HG02610 (cell line): Measurements from ENCODE around the gene LOXL4.

Experiments used
- ATAC-seq: cut with Tn5 transposase; IDR thresholded peaks from one replicate; pipeline ENCODE4 v1.9.1; 2021; ENCODE audit warnings: mild to moderate bottlenecking, moderate library complexity; ENCODE audit not compliant: unreplicated experiment

LOXL4 gene

DNA sequence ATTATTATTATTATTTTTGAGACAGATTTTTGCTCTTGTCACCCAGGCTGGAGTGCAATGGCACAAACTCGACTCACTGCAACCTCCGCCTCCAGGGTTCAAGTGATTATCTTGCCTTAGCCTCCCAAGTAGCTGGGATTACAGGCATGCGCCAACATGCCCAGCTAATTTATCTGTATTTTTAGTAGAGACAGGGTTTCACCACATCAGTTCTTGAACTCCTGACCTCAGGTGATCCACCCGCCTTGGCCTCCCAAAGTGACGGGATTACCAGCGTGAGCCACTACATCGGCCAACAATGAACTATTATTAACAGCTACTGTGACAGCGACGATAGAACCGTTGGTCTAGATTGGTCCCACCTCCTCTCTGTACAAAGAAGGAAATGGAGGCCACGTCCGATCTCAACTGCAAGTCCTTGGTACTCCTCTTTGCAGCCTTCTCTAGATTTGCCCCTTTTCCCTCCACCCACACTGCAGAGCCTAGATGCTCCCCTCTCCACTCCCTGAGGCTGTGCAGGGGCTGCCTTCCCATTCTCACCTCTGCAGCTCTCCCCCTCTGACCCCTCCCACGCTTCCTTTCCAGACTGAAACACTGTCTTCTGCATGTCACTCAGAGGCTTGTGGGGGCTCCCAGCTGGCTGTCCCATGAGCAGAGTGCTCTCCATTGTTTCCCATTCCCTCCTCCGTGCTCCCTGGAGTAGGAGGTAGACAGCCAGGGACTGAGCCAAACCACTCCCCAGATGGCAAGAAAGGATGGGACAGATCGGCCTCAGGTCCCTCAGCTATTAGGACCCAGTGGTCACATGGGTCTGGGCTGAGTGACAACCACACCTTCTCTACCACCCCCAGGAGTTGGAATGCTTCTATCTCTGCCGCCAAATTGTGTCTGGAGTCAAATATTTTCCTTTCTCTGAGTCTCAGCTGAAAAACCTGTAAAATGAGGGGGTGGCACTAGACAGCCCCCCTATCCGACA is 2.3 kb downstream of the LOXL4 start:
- no peak for ATAC-seq

DNA sequence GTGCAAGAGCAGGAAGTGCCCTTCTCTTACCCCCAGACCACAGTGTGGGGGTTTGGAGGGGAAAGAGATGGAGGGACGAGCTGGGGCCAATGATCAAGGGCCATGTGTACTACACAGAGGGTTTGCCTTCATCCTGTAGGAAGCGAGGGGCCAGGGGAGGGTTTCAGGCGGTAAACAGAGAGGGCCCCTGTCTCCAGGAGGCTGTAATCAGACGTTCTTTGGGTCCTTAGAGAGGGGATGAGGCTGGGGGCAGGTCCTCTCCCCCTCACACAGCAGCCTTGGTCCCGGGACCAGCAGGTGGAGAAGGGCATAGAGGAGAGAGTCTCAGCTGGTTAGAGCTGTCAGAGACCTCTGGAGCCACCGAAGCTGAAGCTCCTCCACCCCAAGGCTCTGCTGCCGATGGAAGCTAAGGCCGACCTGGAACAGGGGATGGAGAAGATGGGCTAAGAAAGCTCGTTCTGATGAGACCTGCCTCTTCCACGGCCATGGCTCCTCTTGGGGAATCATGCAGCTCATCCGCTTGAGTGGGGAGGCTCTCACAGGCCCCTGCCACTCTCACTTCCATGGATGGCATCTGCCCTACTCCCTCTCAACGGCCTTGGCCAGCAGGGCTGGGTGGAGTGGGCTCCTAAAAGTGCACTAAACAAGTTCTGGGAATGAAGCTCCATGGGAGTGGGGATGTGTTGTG is 3.5 kb downstream of the LOXL4 start:
- ATAC-seq, result no peak

DNA sequence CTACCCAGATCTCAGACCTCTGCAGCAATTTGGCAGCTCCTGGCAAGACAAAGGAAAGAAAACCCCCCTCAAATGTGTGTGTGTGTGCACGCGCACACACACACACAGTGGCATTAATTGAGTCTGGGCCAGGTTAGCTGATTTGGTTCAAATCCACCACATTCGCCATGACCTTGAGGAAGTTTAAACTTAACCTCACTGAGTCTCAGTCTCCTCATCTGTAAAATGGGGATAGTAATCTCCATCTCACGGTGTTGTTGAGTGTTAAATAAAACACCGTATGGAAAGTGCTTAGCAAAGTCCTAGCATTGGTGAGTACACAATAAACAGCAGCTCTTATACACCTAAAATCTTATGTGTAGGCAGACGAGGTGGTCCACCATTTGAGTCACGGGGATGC is 4.9 kb downstream of the LOXL4 start:
- no peak for ATAC-seq

DNA sequence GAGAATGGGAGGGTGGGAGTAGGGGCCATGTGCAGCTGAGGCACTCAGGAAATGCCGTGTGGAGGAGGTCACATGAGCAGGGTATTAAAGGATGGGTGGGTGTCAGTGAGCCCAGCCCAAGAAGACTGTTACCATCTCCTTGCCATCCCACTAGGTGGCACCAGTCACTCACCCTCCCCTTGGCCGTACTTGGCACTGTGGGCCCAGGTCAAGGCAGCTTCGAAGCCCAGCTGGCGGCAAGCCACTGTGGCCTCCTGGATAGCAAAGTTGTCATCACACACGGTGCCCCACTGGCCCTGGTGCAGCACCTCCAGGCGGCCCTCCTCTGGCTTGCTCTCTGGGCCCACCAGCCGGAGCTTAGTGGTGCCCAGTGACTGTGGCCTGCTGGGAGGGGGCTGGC is 5.4 kb downstream of the LOXL4 start:
- no peak for ATAC-seq

DNA sequence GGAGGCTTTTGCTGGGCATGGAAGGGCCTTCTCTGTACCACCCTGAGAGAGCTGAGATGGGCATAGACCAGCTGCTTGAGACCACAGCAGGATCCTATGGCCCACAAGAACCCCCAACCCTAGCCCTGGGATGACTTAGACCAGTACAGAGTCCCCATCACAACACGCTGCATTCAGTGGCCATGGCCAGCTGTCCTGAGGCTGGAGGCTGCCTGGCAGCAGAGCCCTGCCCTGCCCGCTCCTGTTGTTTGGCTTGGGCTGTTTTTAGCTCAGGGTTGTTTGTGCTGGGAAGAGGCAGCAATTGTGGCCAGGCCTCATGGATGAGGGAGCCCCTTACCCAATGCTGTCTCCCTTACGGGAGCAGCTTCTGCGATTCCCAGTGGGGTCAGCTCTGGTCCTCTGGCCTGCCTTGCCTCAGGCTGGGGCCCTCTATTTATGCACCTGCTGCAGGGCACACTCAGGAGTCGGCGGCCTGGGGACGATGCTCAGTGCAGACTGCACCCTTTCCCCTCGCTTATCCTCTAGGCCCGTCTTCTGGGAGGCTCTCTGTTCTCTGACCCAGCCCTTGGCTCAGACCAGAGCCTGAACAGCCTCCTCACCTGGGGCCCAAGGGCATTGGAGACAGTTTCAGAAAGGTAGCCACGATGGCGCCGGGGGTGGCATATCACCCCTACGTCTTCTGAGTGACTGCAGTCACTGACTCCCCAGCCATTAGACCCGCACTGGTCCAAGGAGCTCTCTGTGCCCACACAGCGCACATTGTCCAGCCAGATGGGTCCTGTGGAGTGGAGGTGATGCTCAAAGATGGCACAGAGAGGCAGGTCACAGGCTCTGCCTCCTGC is 6.3 kb downstream of the LOXL4 start:
- ATAC-seq, result no peak

DNA sequence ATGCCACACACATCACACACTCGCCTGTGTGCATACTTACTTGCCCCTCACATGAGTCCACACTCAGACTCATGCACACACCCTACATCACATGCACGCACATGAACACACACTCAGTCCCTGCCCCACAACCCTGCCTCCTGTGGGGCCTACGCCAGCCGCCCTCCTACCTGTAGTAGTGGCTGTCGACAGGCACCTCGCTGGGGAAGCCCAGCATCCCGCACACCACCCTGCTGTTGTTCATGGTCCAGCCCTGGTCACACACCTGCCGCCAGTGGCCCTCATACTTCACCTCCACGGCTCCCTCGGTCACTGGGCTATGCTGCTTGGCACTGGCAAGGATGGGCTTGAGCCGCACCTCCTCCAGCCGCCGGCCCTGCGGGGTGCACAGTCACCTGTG is 7.2 kb downstream of the LOXL4 start:
- no peak for ATAC-seq

DNA sequence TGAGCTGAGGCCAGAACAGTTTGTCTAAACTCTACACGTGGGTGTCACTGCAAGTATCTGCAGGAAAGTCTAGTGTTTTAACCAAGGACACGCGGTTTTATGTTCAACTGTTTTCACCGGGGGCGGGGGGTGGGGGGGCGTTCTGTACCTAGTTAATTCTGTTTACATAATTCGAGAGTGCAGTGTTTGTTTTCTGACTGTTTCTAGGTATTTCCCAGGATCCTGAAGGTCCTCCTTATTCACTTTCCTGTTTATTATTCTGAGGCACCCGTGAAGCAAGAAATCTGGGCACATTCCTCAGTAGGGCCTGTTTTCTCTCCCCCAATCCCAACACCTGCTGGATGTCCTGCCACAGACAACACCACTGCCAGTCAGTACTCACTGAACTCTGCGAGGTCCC is 7.6 kb downstream of the LOXL4 start:
- no peak for ATAC-seq

DNA sequence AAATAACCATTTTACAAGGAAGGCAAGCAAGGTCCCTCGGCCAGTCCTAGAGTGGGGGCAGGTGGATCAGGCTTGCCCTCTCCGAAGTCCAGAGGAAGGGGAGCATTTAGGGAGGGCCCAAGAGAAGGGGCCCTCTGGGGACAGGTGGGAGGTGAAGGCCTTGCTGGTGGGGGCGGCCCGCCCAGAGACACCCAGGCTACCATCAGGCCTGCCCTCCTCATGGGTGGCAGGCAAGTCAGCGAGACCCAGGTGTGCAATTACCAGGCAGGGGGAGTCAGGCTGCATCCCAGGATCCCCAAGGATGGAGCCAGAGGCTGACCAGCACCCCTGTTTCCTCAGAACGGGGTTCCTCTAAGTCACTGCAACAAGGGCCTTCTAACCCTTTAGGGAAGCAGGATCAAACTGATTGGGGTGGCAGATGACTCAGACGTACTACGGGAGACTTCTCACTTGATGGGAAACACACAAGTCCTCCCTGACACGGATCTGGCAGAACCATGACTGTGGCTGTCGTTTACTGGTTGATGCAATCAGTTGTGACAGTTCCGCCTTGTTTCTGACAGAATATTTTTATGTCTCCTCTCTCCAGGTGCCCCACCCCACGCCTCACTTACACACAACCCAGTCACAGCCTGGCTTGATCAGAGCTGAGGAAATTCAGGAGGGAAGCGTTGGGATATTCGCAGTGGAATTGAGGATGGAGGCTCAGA is 8.2 kb downstream of the LOXL4 start:
- no peak for ATAC-seq

DNA sequence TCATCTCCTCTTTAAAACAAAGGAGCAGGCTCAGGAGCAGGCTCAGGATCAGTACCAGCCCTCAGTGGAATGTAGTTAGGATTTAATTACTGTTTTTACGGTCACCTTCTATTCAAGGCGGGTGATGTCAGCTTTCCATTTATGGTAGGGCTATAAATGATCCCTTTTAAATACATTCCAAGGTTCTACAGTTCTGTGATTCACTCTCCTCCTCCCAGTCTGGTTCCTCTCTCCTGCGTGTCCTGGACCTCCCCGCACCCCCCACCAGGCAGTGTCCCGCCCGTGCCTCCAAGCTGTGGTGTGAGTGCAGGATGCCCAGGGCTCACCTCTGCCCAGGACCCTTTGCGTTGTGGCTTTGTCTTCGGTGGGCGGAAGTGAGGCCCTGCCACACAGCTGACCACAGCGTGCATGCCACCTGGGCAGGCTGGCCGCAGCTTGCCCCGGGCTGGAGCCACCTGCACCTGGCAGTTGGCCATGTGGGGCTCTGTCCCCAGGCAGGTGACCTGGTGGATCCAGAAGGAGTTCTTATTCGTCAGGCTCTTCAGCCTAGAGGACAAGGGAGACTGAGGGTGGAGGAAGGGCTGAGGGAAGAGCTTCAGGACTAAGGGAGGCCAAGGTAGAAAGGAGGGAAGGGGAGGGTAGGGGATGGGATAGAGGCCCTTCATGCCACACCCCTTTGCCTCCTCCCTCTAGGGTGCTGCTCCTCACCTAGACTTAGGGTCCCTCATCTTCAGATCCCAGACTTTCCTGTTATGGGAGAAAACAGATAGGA is 9.1 kb downstream of the LOXL4 start:
- ATAC-seq, result no peak

DNA sequence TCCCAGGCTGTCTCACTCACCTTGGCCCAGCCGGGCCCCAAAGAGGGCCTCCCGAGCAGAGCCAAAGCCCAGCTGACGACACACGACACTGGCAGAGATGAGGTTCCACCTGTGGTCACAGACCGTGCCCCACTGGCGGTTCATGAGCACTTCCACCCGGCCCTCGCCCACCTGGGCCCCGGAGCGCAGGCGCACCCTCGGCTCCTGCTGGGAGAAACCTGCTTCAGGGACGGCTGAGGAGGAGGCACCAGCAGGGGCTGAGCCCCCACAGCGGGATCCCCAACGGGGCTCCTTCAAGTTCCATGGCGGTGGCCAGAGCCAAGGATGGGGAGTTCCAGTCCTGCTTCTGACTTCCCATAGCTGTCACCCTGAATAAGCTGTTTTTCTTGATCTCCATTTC is 10.0 kb downstream of the LOXL4 start:
- no peak for ATAC-seq

DNA sequence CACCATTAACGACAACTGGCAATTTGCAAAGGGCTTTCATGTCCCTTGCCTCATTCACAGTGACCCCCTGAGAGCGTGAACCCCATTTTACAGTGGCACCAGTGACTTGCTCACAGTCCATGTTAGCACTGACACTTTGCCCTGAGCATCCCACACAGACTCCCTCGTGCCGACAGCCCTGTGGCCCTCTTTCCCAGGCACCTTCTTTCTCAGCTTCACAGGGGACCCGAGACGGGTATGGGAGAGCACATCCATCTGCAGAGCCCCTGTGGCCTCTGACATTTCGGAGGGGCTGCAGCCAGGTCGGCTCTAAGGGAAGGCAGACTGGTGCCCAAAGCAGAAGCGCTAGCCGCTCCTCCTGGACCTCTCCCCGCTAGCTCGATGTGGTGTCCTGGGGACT is 10.8 kb downstream of the LOXL4 start:
- no peak for ATAC-seq

DNA sequence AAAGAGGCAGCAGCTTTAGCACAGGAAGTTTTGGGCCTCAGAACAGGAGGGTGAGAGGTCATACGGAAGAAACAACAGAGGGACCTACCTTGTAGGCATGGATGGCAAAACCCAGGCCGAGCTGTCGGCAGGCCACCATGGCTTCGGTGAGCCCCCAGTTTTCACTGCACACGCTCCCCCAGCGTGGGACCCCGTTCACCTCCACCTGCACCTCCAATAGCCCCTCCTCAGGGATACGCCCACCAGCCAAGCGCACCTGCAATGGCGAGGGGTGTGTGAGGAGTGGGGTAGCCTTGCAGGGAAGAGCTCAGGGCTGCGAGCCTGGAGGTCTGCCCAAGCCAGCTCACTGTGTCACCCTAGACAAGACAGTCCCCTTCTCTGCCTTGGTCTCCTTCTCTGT is 11.3 kb downstream of the LOXL4 start:
- no peak for ATAC-seq

DNA sequence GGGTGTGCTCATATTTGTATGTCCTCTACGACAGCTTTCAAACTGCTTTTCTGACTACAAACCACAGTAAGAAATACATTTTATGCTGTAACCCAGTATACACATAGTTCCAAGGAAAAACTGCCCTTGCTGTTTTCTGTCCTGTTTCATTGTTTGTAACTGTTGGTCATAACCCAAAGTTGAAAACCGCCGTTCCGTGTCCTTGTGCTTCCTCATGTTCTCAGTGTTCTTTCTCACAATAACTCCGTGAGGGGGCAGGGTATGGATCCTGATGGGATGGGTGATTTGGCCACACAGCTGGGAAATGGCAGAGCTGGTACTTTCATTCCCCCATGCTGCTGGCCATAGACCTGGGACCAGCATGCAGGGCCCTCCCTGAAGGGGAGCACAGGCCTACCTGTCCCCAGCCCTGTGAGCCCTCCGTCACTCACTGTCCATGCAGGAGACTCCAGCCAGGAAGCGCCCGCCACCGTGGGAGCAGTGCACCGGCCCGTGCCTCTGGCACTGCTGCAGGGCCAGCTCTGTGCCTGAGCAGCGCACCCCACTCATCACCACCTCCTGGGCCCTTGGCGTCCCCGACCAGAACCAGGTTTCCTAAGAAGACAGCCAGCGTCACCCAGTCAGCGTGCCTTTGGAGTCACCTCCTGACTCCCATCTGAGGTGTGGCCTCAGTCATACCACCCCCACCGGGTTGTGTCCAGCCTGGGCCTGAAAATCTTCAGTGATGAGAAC is 12.7 kb downstream of the LOXL4 start:
- no peak for ATAC-seq

DNA sequence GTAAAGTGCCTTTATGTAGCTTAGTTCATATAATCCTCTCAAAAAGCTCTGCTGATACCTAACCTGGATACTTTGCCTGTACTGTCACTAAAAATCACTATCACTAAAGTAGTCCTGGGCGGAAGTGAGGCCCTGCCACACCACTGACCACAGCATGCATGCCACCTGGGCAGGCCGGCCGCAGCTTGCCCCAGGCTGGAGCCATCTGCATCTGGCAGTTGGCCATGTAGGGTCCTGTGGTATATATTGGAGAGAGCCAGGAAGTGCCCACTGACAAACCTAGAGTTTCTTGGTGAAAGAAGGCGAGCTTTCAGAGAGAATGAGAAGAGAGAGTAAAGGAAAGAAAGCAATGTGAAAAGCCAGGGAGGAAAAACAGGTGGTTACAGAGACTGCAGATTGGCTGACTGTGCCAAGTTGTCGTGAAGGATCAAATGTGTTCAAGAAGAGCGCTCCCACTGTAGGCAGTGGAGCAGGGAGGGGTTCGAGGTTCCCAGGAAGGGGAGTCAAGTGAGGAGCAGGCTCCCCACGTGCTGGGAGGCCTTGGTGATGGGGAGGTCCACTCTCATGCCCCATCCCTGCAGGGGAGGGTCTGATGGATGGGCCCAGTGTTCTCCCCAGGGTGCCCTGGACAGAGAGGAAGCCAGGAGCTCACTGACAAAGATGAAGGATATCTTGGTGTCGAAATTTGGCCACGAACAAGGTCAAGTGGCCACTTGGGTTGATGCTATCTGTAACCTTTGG is 13.6 kb downstream of the LOXL4 start:
- no peak for ATAC-seq

DNA sequence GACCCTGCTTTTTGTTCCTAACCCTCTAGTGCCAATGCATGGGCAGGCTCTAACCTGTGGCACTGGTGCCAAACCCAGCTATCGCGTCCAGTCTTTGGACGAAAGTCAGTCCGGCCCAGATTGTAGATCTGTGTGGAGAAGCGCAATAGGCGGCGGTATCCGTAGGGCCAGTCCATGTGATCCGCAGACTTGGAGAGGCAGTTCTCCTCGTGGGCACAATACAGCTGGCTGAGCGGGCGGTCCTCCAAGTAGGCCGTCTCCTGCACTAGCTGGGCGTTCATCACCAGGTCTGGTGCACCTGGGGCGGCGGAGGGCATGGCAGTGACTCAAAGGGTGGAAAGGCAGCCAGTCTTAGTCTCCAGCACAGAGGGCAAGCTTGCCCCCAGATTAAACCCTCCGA is 14.5 kb downstream of the LOXL4 start:
- ATAC-seq, result no peak

DNA sequence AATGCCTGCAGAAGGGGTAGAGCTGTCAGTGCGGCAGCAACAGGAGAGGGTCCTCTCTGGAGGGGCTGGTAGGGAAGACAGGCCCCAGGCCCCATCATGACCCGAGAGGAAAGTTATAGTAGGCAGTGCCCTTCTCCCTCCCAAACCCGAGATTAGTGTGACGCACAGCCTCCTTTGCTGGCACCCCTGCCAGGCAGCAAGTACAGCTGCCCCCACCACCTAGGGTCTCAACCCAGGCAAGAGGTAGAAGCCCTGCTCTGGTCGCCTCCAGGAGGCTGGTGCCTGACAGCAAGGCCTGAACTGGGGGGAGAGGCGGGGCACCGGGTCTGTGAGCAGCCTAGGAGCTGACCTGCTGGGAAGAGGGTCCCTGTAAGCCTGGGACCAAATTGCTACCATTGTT is 15.5 kb downstream of the LOXL4 start:
- ATAC-seq, result no peak

DNA sequence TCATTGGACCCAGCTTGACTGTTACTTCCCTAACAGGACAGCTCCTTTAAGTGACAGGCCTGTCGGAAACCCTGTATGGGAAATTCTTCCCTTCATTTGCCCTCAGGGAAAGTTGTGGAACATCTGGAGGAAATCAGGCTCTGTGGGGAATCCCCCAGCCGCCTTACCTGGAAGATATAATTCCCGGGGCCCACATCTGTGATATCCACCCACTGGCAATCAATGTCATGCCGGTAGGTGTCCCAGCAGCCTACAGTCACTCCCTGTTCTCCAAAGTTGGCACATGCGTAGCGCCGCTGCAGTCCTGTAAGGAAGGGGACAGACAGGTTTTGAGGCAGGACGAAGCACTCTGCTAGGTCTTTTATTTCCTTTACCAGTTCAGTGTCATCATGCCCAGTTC is 16.6 kb downstream of the LOXL4 start:
- no peak for ATAC-seq

DNA sequence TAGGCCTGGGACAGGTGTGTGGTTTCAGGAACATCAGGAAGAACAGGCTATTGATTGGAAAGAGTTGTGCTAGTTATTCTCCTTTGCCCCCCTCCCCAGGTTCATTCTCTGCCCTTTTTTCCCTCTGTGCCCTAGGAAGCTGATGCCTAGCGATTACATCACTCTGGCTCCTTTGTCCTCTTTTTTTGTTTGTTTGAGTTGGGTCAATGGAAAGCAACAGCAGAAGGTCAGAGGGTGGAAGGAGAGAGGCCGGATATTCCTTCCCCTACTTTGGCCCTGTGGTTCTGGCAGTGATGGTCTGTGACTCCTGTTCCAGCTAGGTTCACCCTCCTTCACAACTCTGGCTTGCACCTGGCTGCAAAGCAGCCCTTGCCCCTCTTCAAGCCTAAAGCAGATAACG is 18.9 kb downstream of the LOXL4 start:
- no peak for ATAC-seq

DNA sequence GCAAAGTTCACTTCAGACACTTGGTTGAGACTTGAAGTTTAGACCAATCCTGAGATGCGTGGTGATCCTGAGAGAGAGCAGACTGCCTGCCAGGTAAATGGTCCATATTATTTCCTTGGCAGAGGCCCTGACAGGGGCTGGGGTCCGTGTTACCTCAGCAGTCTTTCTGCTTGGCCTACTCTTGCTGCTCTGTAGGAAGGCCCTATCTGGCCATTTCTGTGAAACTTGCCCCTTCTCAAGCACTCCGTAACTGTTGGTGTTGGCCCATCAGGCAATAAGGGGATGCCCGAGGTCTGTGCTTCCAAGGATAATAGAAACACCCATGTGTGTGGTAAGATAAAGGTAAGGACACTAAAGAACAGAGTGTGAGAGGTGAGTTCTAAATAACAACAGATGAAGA is 20.0 kb downstream of the LOXL4 start:
- ATAC-seq, result no peak
